AG09319 (cell line): ENCODE results near the gene MCM6.
A peak's percentile ranks its signal among the peaks of the same experiment; 100 is the strongest.

Experiments used
- DNase-seq: peaks from one replicate; pipeline ENCODE4 v3.0.0-alpha.2; 2010; ENCODE audit warnings: low read depth; ENCODE audit errors: extremely low read depth
- TF ChIP-seq, protein P1 (sequence below): IDR thresholded peaks from 2 replicates; pipeline ENCODE4 v1.5.1; 2011; ENCODE audit warnings: low read depth, mild to moderate bottlenecking, inconsistent platforms, low read length, moderate library complexity

Gene MCM6

DNA sequence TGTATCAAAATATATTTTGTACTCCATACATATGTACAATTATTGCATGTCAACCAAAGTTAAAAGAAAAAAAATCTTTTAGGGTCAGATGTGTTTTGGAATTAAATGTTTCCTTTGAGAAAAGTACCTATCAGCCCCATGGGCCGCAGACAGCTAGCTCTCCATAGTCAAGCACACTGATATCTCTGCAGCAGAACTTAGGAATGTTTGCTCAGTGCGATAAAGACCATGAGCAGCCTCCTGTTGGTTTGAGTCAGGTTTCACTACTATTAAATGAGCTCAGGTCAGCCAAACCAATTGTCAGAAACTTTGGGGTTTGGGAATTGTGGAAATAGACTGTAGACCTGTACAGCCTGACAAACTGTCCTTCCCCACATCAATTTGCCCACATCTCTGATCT, 73.0 kb downstream of the MCM6 start:
- no peak for DNase-seq
- TF ChIP-seq, protein P1, sequence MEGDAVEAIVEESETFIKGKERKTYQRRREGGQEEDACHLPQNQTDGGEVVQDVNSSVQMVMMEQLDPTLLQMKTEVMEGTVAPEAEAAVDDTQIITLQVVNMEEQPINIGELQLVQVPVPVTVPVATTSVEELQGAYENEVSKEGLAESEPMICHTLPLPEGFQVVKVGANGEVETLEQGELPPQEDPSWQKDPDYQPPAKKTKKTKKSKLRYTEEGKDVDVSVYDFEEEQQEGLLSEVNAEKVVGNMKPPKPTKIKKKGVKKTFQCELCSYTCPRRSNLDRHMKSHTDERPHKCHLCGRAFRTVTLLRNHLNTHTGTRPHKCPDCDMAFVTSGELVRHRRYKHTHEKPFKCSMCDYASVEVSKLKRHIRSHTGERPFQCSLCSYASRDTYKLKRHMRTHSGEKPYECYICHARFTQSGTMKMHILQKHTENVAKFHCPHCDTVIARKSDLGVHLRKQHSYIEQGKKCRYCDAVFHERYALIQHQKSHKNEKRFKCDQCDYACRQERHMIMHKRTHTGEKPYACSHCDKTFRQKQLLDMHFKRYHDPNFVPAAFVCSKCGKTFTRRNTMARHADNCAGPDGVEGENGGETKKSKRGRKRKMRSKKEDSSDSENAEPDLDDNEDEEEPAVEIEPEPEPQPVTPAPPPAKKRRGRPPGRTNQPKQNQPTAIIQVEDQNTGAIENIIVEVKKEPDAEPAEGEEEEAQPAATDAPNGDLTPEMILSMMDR = no peak

DNA sequence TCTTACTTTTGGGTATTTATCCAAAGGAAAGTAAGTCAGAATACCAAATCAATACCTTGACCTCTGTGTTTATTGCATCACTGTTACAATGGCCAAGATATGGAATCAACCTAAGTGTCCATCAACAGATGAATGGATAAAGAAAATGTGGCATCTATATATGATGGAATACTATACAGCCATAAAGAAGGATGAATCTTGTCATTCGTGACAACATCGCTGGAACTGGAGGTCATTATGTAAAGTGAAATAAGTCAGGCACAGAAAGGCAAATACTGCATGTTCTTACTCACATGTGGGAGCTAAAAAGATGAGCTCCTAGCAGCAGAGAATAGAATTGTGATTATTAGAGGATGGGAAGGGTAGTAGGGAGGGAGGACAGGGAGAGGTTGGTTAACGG, 73.9 kb downstream of the MCM6 start:
- no peak for DNase-seq
- TF ChIP-seq, protein P1 = no peak

DNA sequence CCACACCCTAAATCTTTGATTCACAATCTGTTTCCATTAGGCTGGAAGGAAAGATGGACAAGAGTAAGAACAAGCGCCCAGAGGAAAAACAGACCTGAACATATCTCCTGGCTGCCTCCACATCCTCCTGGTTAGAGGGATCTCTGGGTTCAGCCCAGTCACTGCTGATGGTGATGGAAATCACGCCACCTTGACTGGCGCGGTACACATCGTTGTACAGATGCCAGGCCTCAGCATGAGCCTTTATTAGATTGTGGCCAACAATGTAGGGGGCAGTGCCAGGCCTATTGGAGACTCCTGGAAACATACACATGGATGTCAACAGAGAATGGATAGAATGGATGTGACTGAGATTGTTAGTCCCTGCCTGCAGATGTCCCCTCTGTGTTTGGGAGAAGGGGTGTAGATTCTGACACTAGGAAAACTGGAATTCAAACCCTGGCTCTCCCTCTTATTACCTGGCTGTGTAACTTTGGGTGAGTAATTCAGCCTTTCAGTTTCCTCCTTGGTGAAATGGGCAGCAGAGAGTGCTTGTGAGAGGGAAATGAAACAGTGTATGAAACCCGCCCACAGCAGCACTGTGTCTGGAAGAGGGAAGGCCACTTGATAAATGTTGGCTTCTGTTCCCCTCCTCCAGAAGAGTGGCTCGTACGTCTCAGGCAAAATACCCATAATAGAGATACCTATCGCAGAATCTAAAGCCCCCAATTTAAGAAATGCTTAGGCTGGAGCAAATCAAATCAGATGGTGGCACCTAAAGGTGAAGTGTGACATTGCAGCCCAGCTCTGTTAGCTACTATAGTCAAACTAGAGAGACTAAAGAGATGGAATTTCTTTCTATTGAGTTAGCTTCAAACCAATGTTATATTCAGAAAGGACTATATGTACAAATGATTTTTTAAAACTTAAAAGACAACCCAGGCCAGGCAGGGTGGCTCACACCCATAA, 75.5 kb downstream of the MCM6 start:
- TF ChIP-seq, protein P1 = no peak
- DNase-seq = no peak

DNA sequence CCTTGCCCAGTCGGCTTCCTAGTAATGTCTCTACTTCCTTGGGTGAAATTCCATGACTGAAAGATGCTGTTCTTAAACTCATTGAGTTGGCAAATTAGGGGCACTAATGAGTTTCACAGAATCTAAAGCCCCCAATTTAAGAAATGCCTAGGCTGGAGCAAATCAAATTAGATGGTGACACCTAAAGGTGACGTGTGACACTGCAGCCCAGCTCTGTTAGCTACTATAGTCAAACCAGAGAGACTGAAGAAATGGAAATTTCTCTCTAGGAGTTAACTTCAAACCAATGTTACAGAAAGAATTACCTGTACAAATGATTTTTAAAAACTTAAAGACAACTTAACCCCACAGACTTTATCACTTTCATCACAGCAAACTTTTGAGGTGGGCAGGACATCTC, 76.5 kb downstream of the MCM6 start:
- DNase-seq = no peak
- TF ChIP-seq, protein P1 = no peak

DNA sequence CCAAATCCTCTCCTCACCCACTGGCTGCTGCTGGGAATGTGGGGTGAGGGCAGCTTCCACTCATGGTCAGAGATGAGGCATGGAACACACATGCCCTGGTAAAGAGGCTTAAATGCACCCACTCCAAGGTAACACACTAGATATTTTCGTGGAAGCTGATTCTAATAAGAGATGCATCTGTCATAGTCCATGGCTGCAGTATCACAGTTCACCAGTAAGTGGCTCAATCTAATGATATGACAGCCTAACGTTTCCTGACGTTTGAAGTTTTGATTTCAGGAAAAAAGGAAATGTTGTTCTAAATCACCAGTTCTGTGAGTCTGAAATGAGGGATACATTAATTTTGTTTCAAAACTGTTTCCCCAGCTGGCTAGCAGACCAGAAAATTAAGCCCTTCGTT, 77.5 kb downstream of the MCM6 start:
- TF ChIP-seq, protein P1 = peak; percentile 10
- DNase-seq = no peak

DNA sequence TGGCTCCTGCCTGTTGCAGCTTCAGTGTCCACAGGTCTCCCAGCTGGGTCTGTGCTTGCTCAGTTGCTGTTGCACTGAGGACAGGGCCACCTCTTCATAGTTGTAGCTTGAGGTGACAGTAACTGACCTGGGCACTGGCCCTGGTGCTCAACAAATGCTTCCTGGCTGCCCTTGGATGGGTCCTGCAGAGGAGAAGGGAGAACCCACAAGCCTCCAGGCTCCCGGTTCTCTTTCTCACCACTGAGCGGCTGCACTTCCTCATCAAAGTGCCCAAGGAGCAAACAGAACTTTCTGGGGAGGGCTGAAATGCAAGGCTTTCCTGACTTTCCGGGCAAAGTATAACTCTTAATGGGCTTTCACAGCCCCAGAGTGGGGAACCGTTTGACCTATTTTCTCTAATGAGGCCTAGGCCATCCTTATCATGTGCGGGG, 78.0 kb downstream of the MCM6 start:
- no peak for DNase-seq

More for the DNA sequence above, 78.0 kb downstream of the MCM6 start:
- TF ChIP-seq, protein P1 = no peak
